HG03097 (cell line): ENCODE measurements around the gene KRTAP19-3.
"Not testable (repeated sequence)": the region's sequence is repeated elsewhere in the genome, so short reads cannot be mapped to it uniquely, and the experiment has no call there.

Experiments
- ATAC-seq: cut with Tn5 transposase; IDR thresholded peaks from one replicate; pipeline ENCODE4 v1.9.1; 2021; ENCODE audit not compliant: unreplicated experiment, low FRiP score

The KRTAP19-3 gene

GRCh38 chr21:30491963-30492428, at the start of gene KRTAP19-3:
Gene KRTAP19-3 (minus strand): TSS chr21:30492013. CDS start chr21:30491957, 56 bp downstream.
- no peak for ATAC-seq

GRCh38 chr21:30518876-30519275, 27.1 kb upstream of the KRTAP19-3 start:
- no peak for ATAC-seq

- no peak for ATAC-seq
Measured at GRCh38 chr21:30515681-30516080, 23.9 kb upstream of the KRTAP19-3 start.

- not testable (repeated sequence) for ATAC-seq
Measured at GRCh38 chr21:30505621-30506205, 13.9 kb upstream of the KRTAP19-3 start.

GRCh38 chr21:30502041-30502440, 10.2 kb upstream of the KRTAP19-3 start, which contains the start of gene KRTAP19-5:
Gene KRTAP19-5 (minus strand): TSS chr21:30502141. CDS start chr21:30502090, 51 bp downstream.
- ATAC-seq, result no peak

GRCh38 chr21:30497065-30497464, 5.3 kb upstream of the KRTAP19-3 start, which contains the start of gene KRTAP19-4:
Gene KRTAP19-4 (minus strand): TSS chr21:30497165. CDS start chr21:30497110, 55 bp downstream.
- ATAC-seq, result no peak

- ATAC-seq, result no peak
Measured at GRCh38 chr21:30487336-30487735, 4.5 kb downstream of the KRTAP19-3 start, which contains the start of gene KRTAP19-2. Gene KRTAP19-2 (minus strand): TSS chr21:30487436. CDS start chr21:30487348, 88 bp downstream.

- no peak for ATAC-seq
Measured at GRCh38 chr21:30486180-30486579, 5.6 kb downstream of the KRTAP19-3 start.

GRCh38 chr21:30482130-30482529, 9.7 kb downstream of the KRTAP19-3 start:
- no peak for ATAC-seq

- ATAC-seq, result no peak
Measured at GRCh38 chr21:30480145-30480544, 11.7 kb downstream of the KRTAP19-3 start, which contains the start of gene KRTAP19-1. Gene KRTAP19-1 (minus strand): TSS chr21:30480367. CDS start chr21:30480317, 50 bp downstream.

- ATAC-seq, result no peak
Measured at GRCh38 chr21:30479259-30479658, 12.6 kb downstream of the KRTAP19-3 start.

- no peak for ATAC-seq
Measured at GRCh38 chr21:30478004-30478403, 13.8 kb downstream of the KRTAP19-3 start.

- ATAC-seq, result no peak
Measured at GRCh38 chr21:30468900-30469714, 22.7 kb downstream of the KRTAP19-3 start.

GRCh38 chr21:30463713-30464112, 28.1 kb downstream of the KRTAP19-3 start:
- no peak for ATAC-seq

- no peak for ATAC-seq
Measured at GRCh38 chr21:30448514-30448913, 43.3 kb downstream of the KRTAP19-3 start.

- no peak for ATAC-seq
Measured at GRCh38 chr21:30447056-30447455, 44.8 kb downstream of the KRTAP19-3 start.

- no peak for ATAC-seq
Measured at GRCh38 chr21:30444204-30444603, 47.6 kb downstream of the KRTAP19-3 start.

- no peak for ATAC-seq
Measured at GRCh38 chr21:30443226-30443625, 48.6 kb downstream of the KRTAP19-3 start.
